Progenitor cell of endocrine pancreas (in vitro differentiated cells): ENCODE measurements around the gene HAGH. TPM values are rescaled to one million over a fixed set of nuclear protein-coding genes. Genes with fewer than 3 reads are reported as not detected.
A peak's percentile ranks its signal among the peaks of the same experiment; 100 is the strongest.

Experiments used
- DNase-seq: peaks from one replicate; pipeline ENCODE4 v3.0.0; 2021; ENCODE audit warnings: low spot score; ENCODE audit not compliant: unreplicated experiment
- H3K27ac Mint-ChIP-seq: 2 replicates; pipeline ENCODE4 v1.8.0; 2021; ENCODE audit warnings: mild to moderate bottlenecking, moderate library complexity, mixed read lengths
- H3K27me3 Mint-ChIP-seq: 2 replicates; pipeline ENCODE4 v1.8.0; 2021; ENCODE audit warnings: mixed read lengths
- H3K36me3 Mint-ChIP-seq: 2 replicates; pipeline ENCODE4 v1.8.0; 2022; ENCODE audit warnings: mixed read lengths; ENCODE audit not compliant: insufficient read depth
- H3K4me1 Mint-ChIP-seq: 2 replicates; pipeline ENCODE4 v1.8.0; 2021; ENCODE audit warnings: low read depth, mixed read lengths
- H3K4me3 Mint-ChIP-seq: 2 replicates; pipeline ENCODE4 v1.8.0; 2021; ENCODE audit warnings: low read depth, mild to moderate bottlenecking, moderate library complexity, mixed read lengths
- H3K9me3 Mint-ChIP-seq: 2 replicates; pipeline ENCODE4 v1.8.0; 2021; ENCODE audit warnings: low read depth, mixed read lengths
- total RNA-seq: library from RNA; stranded (reverse); gene quantifications from 2 replicates; pipeline ENCODE4 v1.2.1, GENCODE V29; 2021
- TF ChIP-seq, protein P1 (sequence below): fragments of 200-600 bp; sonication (generic); IDR thresholded peaks from one replicate; pipeline ENCODE4 v1.5.0; 2021; ENCODE audit warnings: antibody characterized with exemption, mild to moderate bottlenecking; ENCODE audit not compliant: unreplicated experiment

HAGH gene
- total RNA-seq, 1 donor from 2014 or later, result 43.6 TPM

- Mint-ChIP-seq H3K27me3 (no peaks in the 10 kb centered on the region), H3K4me3 (no peak overlapping the region), H3K36me3 (peaks cover 16% of the 10 kb centered on the region), H3K4me1 (no peaks in the 10 kb centered on the region), H3K27ac (no peak overlapping the region), H3K9me3 (no peaks in the 10 kb centered on the region)
- DNase-seq, result no peak
- TF ChIP-seq, protein P1, sequence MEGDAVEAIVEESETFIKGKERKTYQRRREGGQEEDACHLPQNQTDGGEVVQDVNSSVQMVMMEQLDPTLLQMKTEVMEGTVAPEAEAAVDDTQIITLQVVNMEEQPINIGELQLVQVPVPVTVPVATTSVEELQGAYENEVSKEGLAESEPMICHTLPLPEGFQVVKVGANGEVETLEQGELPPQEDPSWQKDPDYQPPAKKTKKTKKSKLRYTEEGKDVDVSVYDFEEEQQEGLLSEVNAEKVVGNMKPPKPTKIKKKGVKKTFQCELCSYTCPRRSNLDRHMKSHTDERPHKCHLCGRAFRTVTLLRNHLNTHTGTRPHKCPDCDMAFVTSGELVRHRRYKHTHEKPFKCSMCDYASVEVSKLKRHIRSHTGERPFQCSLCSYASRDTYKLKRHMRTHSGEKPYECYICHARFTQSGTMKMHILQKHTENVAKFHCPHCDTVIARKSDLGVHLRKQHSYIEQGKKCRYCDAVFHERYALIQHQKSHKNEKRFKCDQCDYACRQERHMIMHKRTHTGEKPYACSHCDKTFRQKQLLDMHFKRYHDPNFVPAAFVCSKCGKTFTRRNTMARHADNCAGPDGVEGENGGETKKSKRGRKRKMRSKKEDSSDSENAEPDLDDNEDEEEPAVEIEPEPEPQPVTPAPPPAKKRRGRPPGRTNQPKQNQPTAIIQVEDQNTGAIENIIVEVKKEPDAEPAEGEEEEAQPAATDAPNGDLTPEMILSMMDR, result no peak
Measured at GRCh38 chr16:1815461-1815860, 11.2 kb downstream of the HAGH start.

- no peaks in the 10 kb centered on the region for H3K9me3 Mint-ChIP-seq
- DNase-seq, result no peak
- H3K27me3 Mint-ChIP-seq, result no peaks in the 10 kb centered on the region
- no peak overlapping the region for H3K27ac Mint-ChIP-seq
- TF ChIP-seq, protein P1, result peak; percentile 54
- H3K4me3 Mint-ChIP-seq, result no peak overlapping the region
- peaks cover 18% of the 10 kb centered on the region for H3K36me3 Mint-ChIP-seq
- no peaks in the 10 kb centered on the region for H3K4me1 Mint-ChIP-seq
Measured at GRCh38 chr16:1812732-1813163, 13.9 kb downstream of the HAGH start.

DNA sequence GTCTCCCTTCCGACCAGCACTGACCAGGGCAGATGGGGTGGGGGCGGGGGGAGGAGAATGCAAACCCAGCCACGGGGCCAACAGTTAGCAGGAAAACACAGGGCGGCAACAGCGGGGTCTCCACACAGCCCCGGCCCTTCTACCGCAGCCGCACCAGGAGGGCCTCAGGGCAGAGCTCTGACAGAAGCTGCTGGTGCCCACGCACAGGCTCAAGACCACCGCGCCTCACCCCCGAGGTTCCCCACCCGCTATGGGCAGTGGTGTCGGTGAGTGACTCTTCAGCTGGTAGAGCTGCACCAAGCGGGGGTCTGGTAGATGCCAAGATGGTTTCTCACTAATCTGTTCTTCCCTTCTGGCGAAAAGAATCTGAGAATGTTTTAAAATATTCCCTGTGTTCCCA, 16.1 kb downstream of the HAGH start:
- no peaks in the 10 kb centered on the region for H3K4me1 Mint-ChIP-seq
- H3K9me3 Mint-ChIP-seq, result no peaks in the 10 kb centered on the region
- no peaks in the 10 kb centered on the region for H3K27me3 Mint-ChIP-seq
- H3K36me3 Mint-ChIP-seq, result peaks cover 33% of the 10 kb centered on the region
- TF ChIP-seq, protein P1, result no peak
- DNase-seq, result no peak
- H3K4me3 Mint-ChIP-seq, result no peak overlapping the region
- no peak overlapping the region for H3K27ac Mint-ChIP-seq

DNA sequence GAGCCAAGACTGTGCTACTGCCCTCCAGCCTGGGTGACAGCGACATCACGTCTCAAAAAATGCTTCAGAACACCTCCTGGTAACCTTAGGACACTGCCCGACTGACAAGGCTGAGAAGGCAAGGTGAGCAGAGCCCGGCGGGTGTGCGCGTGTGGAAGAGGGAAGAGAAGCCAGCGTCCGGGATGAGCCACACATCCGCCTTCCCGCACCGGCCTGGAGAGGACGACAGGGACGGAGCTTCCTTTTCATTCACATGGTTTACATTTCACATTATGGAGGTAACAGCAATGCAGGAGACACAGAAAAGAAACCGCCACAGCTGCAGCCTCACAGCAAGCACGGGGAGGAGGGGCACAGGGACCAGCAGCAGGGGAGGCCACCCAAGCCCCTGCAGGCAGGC, 16.5 kb downstream of the HAGH start:
- H3K36me3 Mint-ChIP-seq, result peaks cover 31% of the 10 kb centered on the region
- no peaks in the 10 kb centered on the region for H3K27me3 Mint-ChIP-seq
- no peak overlapping the region for H3K27ac Mint-ChIP-seq
- no peaks in the 10 kb centered on the region for H3K4me1 Mint-ChIP-seq
- no peak for DNase-seq
- no peak overlapping the region for H3K4me3 Mint-ChIP-seq
- no peaks in the 10 kb centered on the region for H3K9me3 Mint-ChIP-seq
- TF ChIP-seq, protein P1, result no peak

- no peak for DNase-seq
Measured at GRCh38 chr16:1809281-1809801, 17.3 kb downstream of the HAGH start.

More at GRCh38 chr16:1809281-1809801, 17.3 kb downstream of the HAGH start:
- H3K27me3 Mint-ChIP-seq, result no peaks in the 10 kb centered on the region
- no peaks in the 10 kb centered on the region for H3K9me3 Mint-ChIP-seq
- TF ChIP-seq, protein P1, result no peak
- no peaks in the 10 kb centered on the region for H3K4me1 Mint-ChIP-seq
- no peak overlapping the region for H3K27ac Mint-ChIP-seq
- H3K4me3 Mint-ChIP-seq, result no peak overlapping the region
- H3K36me3 Mint-ChIP-seq, result peaks cover 29% of the 10 kb centered on the region
